A549 (cell line): Measurements from ENCODE around the gene SLIT1. TPM values are rescaled to one million over a fixed set of nuclear protein-coding genes. Genes with fewer than 3 reads are reported as not detected.

Source experiments
- ATAC-seq, 2 experiments: fragments of 200-7000 bp in 1 of 2; fragments of >200 bp in 1 of 2; cut with Nextera tagmentation in 1 of 2; cut with Tn5 transposase in 1 of 2; 3 replicates each; pipeline versions ENCODE4 v1.8.0 to v1.9.1; 2018 to 2020; ENCODE audit warnings: mild to moderate bottlenecking in 1 of 2, moderate library complexity in 1 of 2
- CTCF ChIA-PET: fragments of 300-600 bp; sonication (Branson Sonifier 250); formaldehyde crosslinking; extraction: SDS; loops from one replicate; lab custom pipeline; 2021; ENCODE audit warnings: antibody characterized with exemption, inconsistent platforms; lab: Yijun Ruan, JAX
- POLR2A ChIA-PET: fragments of 350-600 bp; formaldehyde crosslinking; extraction: SDS; loops from one replicate; lab custom pipeline; 2021; ENCODE audit warnings: antibody characterized with exemption, inconsistent platforms; lab: Yijun Ruan, JAX
- DNase-seq, 2 experiments: peaks; one replicate each; pipeline versions ENCODE4 v3.0.0 to v3.0.0-alpha.2; 2011 to 2016; ENCODE audit warnings: low read depth in 1 of 2, low spot score in 1 of 2
- FAIRE-seq: peaks from 2 replicates; lab custom pipeline; 2011; peaks lifted over from hg19 to GRCh38; lab: Jason Lieb, UNC
- H3K27ac ChIP-seq, 2 experiments: fragments of >200 bp; sonication (Bioruptor Twin); formaldehyde crosslinking; 3 replicates each; pipeline ENCODE4 v1.5.1; 2016 to 2017
- H3K4me1 ChIP-seq: fragments of >200 bp; sonication (Bioruptor Twin); formaldehyde crosslinking; 3 replicates; pipeline ENCODE4 v1.6.1; 2016
- H3K4me2 ChIP-seq: fragments of >200 bp; sonication (Bioruptor Twin); formaldehyde crosslinking; 3 replicates; pipeline ENCODE4 v1.6.1; 2016
- H3K4me3 ChIP-seq: fragments of >200 bp; sonication (Bioruptor Twin); formaldehyde crosslinking; 3 replicates; pipeline ENCODE4 v1.5.1; 2016
- H3K9me3 ChIP-seq: fragments of >200 bp; sonication (Bioruptor Twin); formaldehyde crosslinking; 3 replicates; pipeline ENCODE4 v1.6.1; 2016
- BHLHE40 ChIP-seq: IDR thresholded peaks from 2 replicates; pipeline ENCODE4 v1.6.1; 2012; ENCODE audit warnings: low read depth, low read length, inconsistent platforms
- CBX8 ChIP-seq: fragments of 200-600 bp; sonication (generic); IDR thresholded peaks from 2 replicates; pipeline ENCODE4 v1.6.1; 2016
- CEBPB ChIP-seq, 2 experiments: fragments of >200 bp in 1 of 2; sonication (Bioruptor Twin) in 1 of 2; formaldehyde crosslinking in 1 of 2; IDR thresholded peaks; 2 replicates each; pipeline ENCODE4 v1.6.1; 2012 to 2016
- CHD4 ChIP-seq: fragments of 200-600 bp; sonication (generic); IDR thresholded peaks from 2 replicates; pipeline ENCODE4 v1.6.1; 2016; ENCODE audit warnings: antibody characterized with exemption, mild to moderate bottlenecking, borderline replicate concordance
- EHF ChIP-seq: fragments of 250-450 bp; sonication (Bioruptor Pico); IDR thresholded peaks from 2 replicates; pipeline ENCODE4 v1.5.0; 2020; ENCODE audit warnings: mild to moderate bottlenecking
- ESRRA ChIP-seq: fragments of 150-350 bp; IDR thresholded peaks from 2 replicates; pipeline ENCODE4 v1.6.1; 2014; ENCODE audit warnings: mild to moderate bottlenecking, low read length, borderline replicate concordance
- FOSB ChIP-seq: fragments of 250-450 bp; sonication (Bioruptor Pico); IDR thresholded peaks from 2 replicates; pipeline ENCODE4 v1.5.0; 2020; ENCODE audit warnings: mild to moderate bottlenecking, moderate library complexity
- HDAC2 ChIP-seq: fragments of 200-600 bp; sonication (generic); IDR thresholded peaks from 2 replicates; pipeline ENCODE4 v1.6.1; 2016
- HOXB13 ChIP-seq: fragments of 250-450 bp; sonication (Bioruptor Pico); IDR thresholded peaks from 2 replicates; pipeline ENCODE4 v1.5.0; 2020; ENCODE audit warnings: low read depth, mild to moderate bottlenecking, moderate library complexity
- MAFK ChIP-seq: fragments of 450-650 bp; IDR thresholded peaks from 2 replicates; pipeline ENCODE4 v1.6.1; 2014; ENCODE audit not compliant: partially characterized antibody
- MAX ChIP-seq: IDR thresholded peaks from 2 replicates; pipeline ENCODE4 v1.6.1; 2012
- NPAS2 ChIP-seq: fragments of 250-450 bp; sonication (Bioruptor Pico); IDR thresholded peaks from 2 replicates; pipeline ENCODE4 v1.8.0; 2022; ENCODE audit warnings: mild to moderate bottlenecking, moderate library complexity, borderline replicate concordance
- PHF8 ChIP-seq: fragments of 200-600 bp; sonication (generic); IDR thresholded peaks from 2 replicates; pipeline ENCODE4 v1.6.1; 2016; ENCODE audit warnings: low read depth, mild to moderate bottlenecking, antibody characterized with exemption, moderate library complexity, borderline replicate concordance
- POLR2AphosphoS2 ChIP-seq: conservative IDR thresholded peaks from 2 replicates; pipeline ENCODE4 v1.6.1; 2012; ENCODE audit warnings: low read length, improper control_type of control experiment, inconsistent platforms
- RARB ChIP-seq: fragments of 250-450 bp; sonication (Bioruptor Pico); IDR thresholded peaks from 2 replicates; pipeline ENCODE4 v1.8.0; 2021; ENCODE audit warnings: mild to moderate bottlenecking, moderate library complexity
- RCOR1 ChIP-seq: fragments of 150-350 bp; IDR thresholded peaks from 2 replicates; pipeline ENCODE4 v1.6.1; 2014; ENCODE audit warnings: antibody characterized with exemption, low read length, low read depth
- SREBF2 ChIP-seq: fragments of 450-650 bp; IDR thresholded peaks from 2 replicates; pipeline ENCODE4 v1.6.1; 2014; ENCODE audit warnings: mild to moderate bottlenecking, moderate library complexity
- TFCP2L1 ChIP-seq: fragments of 250-450 bp; sonication (Bioruptor Pico); IDR thresholded peaks from 2 replicates; pipeline ENCODE4 v1.5.0; 2021; ENCODE audit warnings: mild to moderate bottlenecking
- USF2 ChIP-seq: fragments of 450-650 bp; IDR thresholded peaks from 2 replicates; pipeline ENCODE4 v1.6.1; 2014; ENCODE audit warnings: antibody characterized with exemption
- ZC3H11A ChIP-seq: fragments of 450-650 bp; IDR thresholded peaks from 2 replicates; pipeline ENCODE4 v1.6.1; 2014; ENCODE audit warnings: antibody characterized with exemption, mild to moderate bottlenecking
- WGBS: methylation state at CpG from one replicate; pipeline ENCODE4 v1.1.6; 2017; ENCODE audit errors: missing lambda C conversion rate; 5-methylcytosine and 5-hydroxymethylcytosine counted together
- polyA plus RNA-seq, 4 experiments: library from polyadenylated mRNA; depleted of rRNA in 3 of 4; stranded (reverse); fragments of >200 nt; fragmentation: RNase III in 1 of 4; extraction: RNeasy Plus Mini Kit Qiagen cat#74134 plus additional on column Dnase treatment in 1 of 4; gene quantifications; 2 replicates in 3 of 4; 3 replicates in 1 of 4; pipeline ENCODE4 v1.2.3, GENCODE V29; 2011 to 2017
- TF ChIP-seq, protein P1 (sequence below): IDR thresholded peaks from 2 replicates; pipeline ENCODE4 v1.6.1; 2012

SLIT1 gene
- polyA plus RNA-seq, 2 of the 4 experiments (the other 2 are of a cell fraction), result 0.05 to 0.09 TPM

DNA sequence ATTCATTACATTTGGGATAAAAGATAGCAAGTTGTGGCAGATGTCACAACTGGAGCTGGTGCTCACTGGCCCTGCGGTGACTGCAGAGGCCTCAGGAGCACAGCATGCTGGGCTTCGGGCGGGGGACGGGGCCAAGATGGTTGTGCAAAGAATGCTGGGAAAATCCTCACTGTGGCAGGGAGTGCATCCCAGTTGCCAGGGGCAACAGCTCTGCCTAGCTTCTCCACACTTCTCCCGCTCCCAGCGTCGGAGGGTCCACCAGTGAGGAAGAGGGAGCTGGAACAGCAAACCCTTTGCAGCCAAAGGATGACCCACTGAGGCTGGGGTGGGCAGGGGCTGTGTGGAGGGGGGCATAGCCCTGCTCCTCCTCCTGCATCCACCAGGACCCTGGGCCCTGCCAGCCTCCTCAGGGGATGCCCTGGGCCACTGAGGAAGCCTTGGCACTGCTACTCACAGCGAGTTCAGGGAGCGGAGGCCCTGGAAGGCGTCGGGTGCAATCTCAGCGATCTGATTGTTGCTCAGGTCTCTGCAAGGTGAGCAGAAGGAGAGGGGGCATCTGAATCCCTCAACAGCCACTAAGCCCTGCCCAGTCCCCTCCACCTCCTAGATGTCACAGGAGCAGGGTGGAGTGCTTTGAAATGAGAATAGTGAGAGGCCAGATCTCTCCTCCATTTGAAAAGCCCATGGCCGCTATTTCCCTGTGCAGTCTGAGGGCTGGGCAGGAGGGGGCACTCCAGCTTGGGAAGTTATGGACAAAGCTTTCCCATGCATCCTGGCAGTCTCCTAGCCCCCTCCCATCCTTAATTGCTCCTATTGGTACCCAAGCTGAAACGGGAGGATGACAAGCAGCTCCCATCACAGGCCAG lies 126.5 kb downstream of the SLIT1 start:
- no peak overlapping the region for H3K4me2 ChIP-seq
- TF ChIP-seq MAFK, result no peak
- no peak for TF ChIP-seq BHLHE40
- TF ChIP-seq USF2, result no peak
- no peak for TF ChIP-seq CBX8
- no peak for TF ChIP-seq RCOR1
- TF ChIP-seq NPAS2 (CRISPR knock-in tag), result no peak
- TF ChIP-seq PHF8, result no peak
- no peak for TF ChIP-seq HOXB13 (CRISPR knock-in tag)
- no peak for TF ChIP-seq HDAC2
- TF ChIP-seq CEBPB (IDR thresholded peaks at IDR 0.05), result no peak
- TF ChIP-seq, all 56 proteins: peak for 0
- Histone ChIP-seq H3K4me1 (peaks cover 5% of the 10 kb centered on the region; the same call in 2 of the 3 replicates), H3K4me3 (no peak overlapping the region), H3K27ac (no peak overlapping the region), H3K9me3 (0 out of 3 replicates have a peak, but pooled peaks cover 1% of the 10 kb centered on the region)
- FAIRE-seq (no peak), ATAC-seq (peak in 1 of 2 experiments; percentile 57; a peak in 4 of 6 replicates), DNase-seq (no peak)
- WGBS, result 81% methylated on average over 14 of the region's 14 CpGs
- ChIA-PET CTCF (interaction anchor here (1.5 to 4.8 kb wide), 6 partner anchors 13 to 151 kb away, joined by 5 to 33 read pairs (median 6); no protein-coding TSS in a partner anchor), POLR2A (no interaction called here)

GRCh38 chr10:97058521-97058920 lies 127.2 kb downstream of the SLIT1 start:
- no peak; a peak in 1 of 6 replicates for ATAC-seq
- no peak overlapping the region for H3K4me3 ChIP-seq
- TF ChIP-seq POLR2AphosphoS2 (no peak), RARB (CRISPR knock-in tag) (no peak), CBX8 (no peak)
- TF ChIP-seq, all 56 proteins: peak for 0
- H3K4me1 ChIP-seq, result no peaks in the 10 kb centered on the region
- ChIA-PET CTCF (interaction anchor here (1.5 to 4.8 kb wide), 7 partner anchors 12 to 152 kb away, joined by 4 to 33 read pairs (median 5); no protein-coding TSS in a partner anchor), POLR2A (no interaction called here)
- no peak for FAIRE-seq
- H3K9me3 ChIP-seq, result 0 out of 3 replicates have a peak, but pooled peaks cover 5% of the 10 kb centered on the region
- H3K4me2 ChIP-seq, result no peak overlapping the region
- H3K27ac ChIP-seq, result no peak overlapping the region
- 38% methylated on average over 4 of the region's 4 CpGs for WGBS
- no peak for DNase-seq

DNA sequence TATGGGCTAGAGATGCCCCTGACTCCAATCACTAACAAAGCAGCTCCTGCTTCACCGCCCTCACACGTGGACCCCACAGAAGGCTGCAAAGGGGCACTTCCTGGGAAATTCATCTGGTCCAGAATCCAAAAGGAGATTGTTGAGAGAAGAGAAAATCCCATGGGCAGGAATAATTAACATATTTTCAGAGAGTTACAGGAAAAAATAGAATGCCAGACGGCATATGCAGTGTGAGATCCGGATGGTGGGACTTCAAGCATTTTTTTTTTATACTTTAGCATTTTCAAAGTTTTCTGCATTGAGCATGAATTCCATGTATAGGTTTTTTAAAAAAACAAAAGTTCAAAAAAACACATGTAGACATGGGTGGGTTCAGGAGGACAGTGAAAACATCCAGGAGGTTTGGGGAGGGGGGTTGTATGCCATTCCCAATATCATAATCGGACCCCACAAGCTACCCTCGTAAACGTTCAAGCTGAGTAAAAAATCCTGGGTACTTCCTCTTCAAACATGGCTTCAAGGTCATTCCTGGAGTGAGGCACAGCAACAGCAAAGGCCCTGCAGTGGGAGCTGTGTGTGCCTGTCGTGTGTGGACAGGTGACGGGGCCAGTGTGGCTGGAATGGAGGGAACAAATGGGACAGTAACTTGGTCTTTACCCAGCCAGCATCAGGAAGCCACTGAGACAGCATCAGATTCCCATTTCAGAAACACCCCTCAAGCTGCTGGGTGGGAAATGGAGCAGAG lies 128.1 kb downstream of the SLIT1 start:
- Histone ChIP-seq H3K4me2 (no peak overlapping the region), H3K9me3 (0 out of 3 replicates have a peak, but pooled peaks cover 5% of the 10 kb centered on the region), H3K27ac (no peak overlapping the region), H3K4me1 (no peaks in the 10 kb centered on the region; the same call in 2 of the 3 replicates), H3K4me3 (no peak overlapping the region)
- TF ChIP-seq EHF, result no peak
- TF ChIP-seq CHD4, result no peak
- no peak for TF ChIP-seq USF2
- no peak for TF ChIP-seq RARB (CRISPR knock-in tag)
- no peak for TF ChIP-seq MAX
- no peak for TF ChIP-seq TFCP2L1 (CRISPR knock-in tag)
- TF ChIP-seq BHLHE40, result no peak
- no peak for TF ChIP-seq HOXB13 (CRISPR knock-in tag)
- TF ChIP-seq ZC3H11A, result no peak
- TF ChIP-seq SREBF2, result no peak
- TF ChIP-seq ESRRA, result no peak
- no peak for TF ChIP-seq NPAS2 (CRISPR knock-in tag)
- TF ChIP-seq, protein P1, sequence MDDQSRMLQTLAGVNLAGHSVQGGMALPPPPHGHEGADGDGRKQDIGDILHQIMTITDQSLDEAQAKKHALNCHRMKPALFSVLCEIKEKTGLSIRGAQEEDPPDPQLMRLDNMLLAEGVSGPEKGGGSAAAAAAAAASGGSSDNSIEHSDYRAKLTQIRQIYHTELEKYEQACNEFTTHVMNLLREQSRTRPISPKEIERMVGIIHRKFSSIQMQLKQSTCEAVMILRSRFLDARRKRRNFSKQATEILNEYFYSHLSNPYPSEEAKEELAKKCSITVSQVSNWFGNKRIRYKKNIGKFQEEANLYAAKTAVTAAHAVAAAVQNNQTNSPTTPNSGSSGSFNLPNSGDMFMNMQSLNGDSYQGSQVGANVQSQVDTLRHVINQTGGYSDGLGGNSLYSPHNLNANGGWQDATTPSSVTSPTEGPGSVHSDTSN, result no peak
- no peak for TF ChIP-seq FOSB (CRISPR knock-in tag)
- FAIRE-seq, result no peak
- no peak for ATAC-seq
- ChIA-PET POLR2A (no interaction called here), CTCF (interaction anchor here (1.1 to 4.8 kb wide), 9 partner anchors 11 to 177 kb away, joined by 3 to 33 read pairs (median 5); no protein-coding TSS in a partner anchor)
- WGBS, result 65% methylated on average over 9 of the region's 9 CpGs
- DNase-seq, result no peak
